Activated T-helper 1 cell treated with Interleukin-2 at 50 U/mL for 16 hours (primary cell): ENCODE results near the gene IL15.
"Not testable (repeated sequence)": the region's sequence is repeated elsewhere in the genome, so short reads cannot be mapped to it uniquely, and the experiment has no call there.

Experiments used
- DNase-seq: peaks from one replicate; pipeline ENCODE4 v3.0.0-alpha.2; 2020; ENCODE audit warnings: low read depth

The IL15 gene, protein sequence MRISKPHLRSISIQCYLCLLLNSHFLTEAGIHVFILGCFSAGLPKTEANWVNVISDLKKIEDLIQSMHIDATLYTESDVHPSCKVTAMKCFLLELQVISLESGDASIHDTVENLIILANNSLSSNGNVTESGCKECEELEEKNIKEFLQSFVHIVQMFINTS

GRCh38 chr4:141636082-141636770 is at the start of gene IL15:
Gene IL15 (plus strand): TSS chr4:141636583. CDS start chr4:141719465, 82,882 bp downstream.
- peak; percentile 29 for DNase-seq

GRCh38 chr4:141587897-141588296 is 48.5 kb upstream of the IL15 start:
- no peak for DNase-seq

GRCh38 chr4:141595531-141595930 is 40.9 kb upstream of the IL15 start:
- no peak for DNase-seq

DNA sequence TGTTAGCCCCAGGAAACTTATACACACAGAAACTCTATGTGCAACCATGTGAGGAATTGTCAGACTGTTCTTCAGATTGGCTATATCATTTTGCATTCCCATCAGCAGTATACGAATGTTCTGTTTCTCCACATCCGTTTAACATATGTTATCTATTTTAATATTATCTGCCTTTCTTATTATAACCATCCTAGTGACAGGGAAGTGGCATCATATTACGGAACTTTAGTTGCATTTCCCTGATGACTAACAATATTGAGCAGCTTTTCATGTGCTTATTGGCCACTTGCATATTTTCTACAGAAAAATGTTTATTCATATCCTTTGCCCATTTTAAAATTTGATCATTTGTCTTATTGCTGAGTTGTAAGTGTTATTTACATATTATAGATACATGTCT is 36.5 kb upstream of the IL15 start:
- DNase-seq = no peak

DNA sequence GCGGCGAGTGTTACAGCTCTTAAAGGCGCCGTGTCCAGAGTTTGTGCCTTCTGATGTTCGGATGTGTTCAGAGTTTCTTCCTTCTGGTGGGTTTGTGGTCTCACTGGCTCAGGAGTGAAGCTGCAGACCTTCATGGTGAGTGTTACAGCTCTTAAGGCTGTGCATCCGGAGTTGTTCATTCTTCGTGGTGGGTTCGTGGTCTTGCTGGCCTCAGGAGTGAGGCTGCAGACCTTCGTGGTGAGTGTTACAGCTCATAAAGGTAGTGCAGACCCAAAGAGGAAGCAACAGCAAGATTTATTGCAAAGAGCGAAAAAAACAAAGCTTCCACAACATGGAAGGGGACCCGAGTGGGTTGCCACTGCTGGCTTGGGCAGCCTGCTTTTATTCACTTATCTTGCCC is 31.7 kb upstream of the IL15 start:
- not testable (repeated sequence) for DNase-seq

GRCh38 chr4:141605425-141605856 is 30.9 kb upstream of the IL15 start:
- no peak for DNase-seq

DNA sequence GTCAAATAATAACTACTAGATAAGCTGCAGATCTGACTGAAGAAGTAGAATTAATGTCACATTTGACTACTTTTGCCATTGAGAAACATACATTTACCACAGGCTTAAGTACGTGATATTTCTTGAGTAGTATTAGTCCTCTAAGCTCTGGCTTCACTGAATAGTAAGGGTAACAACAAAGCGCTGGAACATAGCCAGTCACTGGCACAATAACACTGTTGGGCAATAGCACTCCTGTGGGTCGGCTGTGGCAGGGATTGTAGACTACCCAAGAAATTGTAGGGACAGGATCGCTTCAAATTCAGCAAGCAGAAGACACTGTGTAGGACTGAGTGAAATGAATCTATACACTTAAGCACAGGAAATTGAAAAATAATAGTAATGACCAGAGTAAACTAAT is 27.1 kb upstream of the IL15 start:
- DNase-seq = no peak

- no peak for DNase-seq
Observed at GRCh38 chr4:141610365-141610764, 26.0 kb upstream of the IL15 start.

GRCh38 chr4:141614878-141615586 is 21.4 kb upstream of the IL15 start:
- DNase-seq = no peak

GRCh38 chr4:141615587-141615918 is 20.8 kb upstream of the IL15 start:
- DNase-seq = not testable (repeated sequence)

DNA sequence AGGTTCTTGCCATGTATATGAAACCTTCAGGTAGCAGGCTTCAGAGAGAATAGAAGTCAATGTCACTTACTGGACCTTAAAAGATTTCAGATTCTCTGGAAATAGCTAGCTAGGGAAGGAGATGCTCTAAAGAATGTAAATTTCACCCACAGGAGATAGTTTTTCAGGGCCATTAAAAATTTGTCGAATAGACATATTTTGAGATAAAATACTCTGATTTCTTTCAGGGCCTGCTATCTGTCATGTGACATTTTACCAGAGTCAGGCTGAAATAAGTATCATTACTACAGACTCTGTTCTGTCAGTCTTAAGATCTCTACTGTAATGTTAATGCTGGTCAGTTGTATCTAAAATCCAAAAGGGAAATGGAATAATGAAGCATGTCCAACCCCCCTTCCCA is 15.7 kb upstream of the IL15 start:
- DNase-seq = no peak

GRCh38 chr4:141625023-141625422 is 11.4 kb upstream of the IL15 start:
- no peak for DNase-seq

- no peak for DNase-seq
Observed at GRCh38 chr4:141630854-141631253, 5.5 kb upstream of the IL15 start.

DNA sequence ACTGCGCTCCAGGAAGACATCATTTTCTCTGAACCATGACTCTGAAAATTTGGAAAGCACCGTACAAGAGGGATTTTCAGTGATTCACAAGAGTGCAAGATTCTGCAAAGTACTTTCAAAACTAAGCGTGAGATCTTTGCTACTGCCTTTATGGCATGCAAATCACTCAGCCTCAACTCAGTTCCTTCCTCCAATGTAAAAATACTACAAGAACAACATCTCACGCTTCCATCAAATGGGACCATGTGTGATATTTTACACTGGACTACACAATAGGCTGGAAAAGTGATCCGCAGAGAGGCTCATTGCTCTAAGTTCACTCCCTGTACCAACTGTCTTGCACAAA is 674 bp upstream of the IL15 start:
- DNase-seq = no peak

- peak; percentile 5 for DNase-seq
Observed at GRCh38 chr4:141636771-141637460, 533 bp downstream of the IL15 start.

DNA sequence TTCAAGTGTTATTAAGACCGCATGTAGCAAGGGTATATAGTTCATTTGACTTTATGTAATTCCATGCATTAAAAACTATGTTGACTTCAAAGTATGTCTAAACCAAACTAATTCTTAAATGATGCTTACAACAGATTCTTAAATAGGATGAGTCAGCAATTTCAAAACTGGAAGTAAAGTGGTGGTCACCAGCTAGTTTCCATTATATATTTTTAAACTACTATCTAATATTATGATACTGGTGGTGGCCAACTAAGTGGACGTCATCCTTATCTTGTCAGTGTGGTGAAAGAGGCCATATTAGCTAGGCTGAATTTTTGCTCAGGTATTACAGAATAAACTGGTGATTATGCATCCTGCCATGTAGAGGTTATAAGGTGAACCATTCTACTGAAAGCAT is 1.2 kb downstream of the IL15 start:
- DNase-seq = no peak

DNA sequence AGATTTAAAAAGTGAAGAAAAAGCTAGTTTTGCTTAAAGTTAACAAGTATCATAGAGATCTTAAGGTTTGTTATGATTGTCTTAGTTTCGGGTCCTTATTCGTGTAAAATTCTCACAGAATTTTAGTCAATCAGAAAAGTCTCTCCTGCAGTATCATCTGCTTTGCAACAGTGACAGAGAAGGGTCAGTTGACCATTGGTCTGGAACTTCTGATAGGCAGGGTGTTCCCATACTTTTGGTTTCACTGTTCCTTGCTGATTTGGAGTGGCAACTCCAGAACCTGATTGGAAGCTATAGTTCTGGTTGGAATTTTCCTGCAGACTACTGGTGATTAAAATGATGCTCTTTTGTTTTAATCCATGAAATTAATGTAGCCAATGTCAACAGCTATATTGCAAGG is 1.8 kb downstream of the IL15 start:
- no peak for DNase-seq

DNA sequence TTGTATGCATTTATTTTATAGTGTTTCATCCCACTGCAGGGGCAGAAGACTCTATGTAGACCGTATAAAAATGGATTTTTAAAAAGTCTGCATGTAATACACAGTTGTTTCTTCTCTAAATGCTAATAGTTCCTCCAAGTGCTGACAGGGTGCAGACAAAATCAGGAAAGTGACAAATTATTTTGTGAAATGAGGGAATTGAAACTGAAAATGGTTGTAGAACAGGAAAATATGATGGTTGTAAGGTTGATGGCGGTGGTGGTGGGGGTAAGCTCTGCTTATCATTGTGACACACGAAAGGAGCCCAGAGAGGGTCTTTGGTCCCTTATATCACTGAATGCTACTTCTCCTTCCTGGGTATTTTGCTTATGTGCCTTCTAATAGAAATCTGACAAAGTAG is 4.3 kb downstream of the IL15 start:
- DNase-seq = no peak

DNA sequence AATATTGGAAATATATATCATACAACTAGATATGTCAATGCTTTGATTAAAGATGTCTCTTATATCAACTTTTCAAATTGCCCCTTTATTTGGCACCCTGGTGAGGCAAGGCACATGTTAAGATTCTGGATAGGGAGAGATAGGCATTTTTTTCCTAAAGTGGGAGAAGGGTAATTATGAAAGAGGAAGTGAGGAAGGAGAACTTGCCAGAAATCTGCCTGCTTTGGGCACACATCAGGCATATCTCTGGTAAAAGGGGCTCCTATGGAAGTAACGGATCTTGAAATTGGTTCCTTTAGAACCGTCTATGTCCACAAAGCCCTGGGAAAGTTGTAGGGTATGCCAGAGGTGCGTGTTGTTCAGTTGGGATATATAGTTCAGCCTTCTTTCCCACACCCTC is 5.7 kb downstream of the IL15 start:
- no peak for DNase-seq

GRCh38 chr4:141642711-141643110 is 6.3 kb downstream of the IL15 start:
- no peak for DNase-seq

GRCh38 chr4:141643557-141643956 is 7.2 kb downstream of the IL15 start:
- no peak for DNase-seq

DNA sequence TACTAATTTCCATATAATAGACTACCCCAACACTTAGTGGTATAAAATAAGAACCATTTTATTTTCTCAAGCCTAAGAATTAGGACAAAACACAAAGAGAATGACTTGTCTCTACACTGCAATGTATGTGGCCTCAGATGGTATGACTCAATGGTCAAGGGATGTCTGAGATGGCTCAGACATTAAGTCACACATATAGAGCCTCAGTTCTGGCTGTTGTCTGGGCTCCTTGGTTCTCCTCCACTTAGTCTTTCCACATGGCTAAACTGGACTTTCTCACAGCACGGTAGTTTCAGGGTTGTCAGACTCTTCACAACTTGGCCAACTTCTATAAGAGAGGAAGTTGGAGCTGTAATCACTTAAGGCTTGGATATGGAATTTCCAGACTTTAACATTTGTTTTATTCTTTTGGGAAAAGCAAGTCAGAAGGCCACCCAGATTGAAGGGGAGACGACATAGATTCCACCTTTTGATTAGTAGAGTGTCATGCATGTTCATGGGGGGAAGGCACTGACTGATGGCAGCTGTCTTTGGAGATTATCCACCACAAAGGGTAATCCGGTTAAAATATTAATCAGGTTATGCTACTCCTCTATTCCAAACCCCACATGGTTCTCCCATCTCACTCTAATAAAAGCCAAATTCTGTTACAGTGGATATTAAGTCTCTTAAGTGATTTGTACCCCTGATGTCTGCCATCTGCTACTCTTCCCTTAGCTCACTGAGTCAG is 9.4 kb downstream of the IL15 start:
- DNase-seq = no peak
